Lung microvascular endothelial cell (primary cell): ENCODE measurements around the gene FNDC3B. TPM values are rescaled to one million over a fixed set of nuclear protein-coding genes. Genes with fewer than 3 reads are reported as not detected.
"Not testable (repeated sequence)": the region's sequence is repeated elsewhere in the genome, so short reads cannot be mapped to it uniquely, and the experiment has no call there.

Experiments used
- DNase-seq, 2 donors: peaks; one replicate each; pipeline versions ENCODE4 v3.0.0 to v3.0.0-alpha.2; 2010; ENCODE audit warnings: low read depth in 2 of 2
- total RNA-seq: library from RNA; depleted of rRNA; stranded (reverse); fragments of >200 nt; gene quantifications from 2 replicates; pipeline ENCODE4 v1.2.1, GENCODE V29; 2014

FNDC3B gene
- total RNA-seq, 1 donor from 2014 or later: 74.6 TPM

- not testable (repeated sequence) for DNase-seq
Measured at GRCh38 chr3:172093581-172094443, 54.4 kb downstream of the FNDC3B start.

- DNase-seq: peak in 1 of 2 donors; percentile 39
Measured at GRCh38 chr3:172094621-172095557, 55.5 kb downstream of the FNDC3B start.

GRCh38 chr3:172096881-172097420 lies 57.6 kb downstream of the FNDC3B start:
- DNase-seq: peak in 1 of 2 donors; percentile 53

- no peak for DNase-seq
Measured at GRCh38 chr3:172097585-172097984, 58.2 kb downstream of the FNDC3B start.

DNA sequence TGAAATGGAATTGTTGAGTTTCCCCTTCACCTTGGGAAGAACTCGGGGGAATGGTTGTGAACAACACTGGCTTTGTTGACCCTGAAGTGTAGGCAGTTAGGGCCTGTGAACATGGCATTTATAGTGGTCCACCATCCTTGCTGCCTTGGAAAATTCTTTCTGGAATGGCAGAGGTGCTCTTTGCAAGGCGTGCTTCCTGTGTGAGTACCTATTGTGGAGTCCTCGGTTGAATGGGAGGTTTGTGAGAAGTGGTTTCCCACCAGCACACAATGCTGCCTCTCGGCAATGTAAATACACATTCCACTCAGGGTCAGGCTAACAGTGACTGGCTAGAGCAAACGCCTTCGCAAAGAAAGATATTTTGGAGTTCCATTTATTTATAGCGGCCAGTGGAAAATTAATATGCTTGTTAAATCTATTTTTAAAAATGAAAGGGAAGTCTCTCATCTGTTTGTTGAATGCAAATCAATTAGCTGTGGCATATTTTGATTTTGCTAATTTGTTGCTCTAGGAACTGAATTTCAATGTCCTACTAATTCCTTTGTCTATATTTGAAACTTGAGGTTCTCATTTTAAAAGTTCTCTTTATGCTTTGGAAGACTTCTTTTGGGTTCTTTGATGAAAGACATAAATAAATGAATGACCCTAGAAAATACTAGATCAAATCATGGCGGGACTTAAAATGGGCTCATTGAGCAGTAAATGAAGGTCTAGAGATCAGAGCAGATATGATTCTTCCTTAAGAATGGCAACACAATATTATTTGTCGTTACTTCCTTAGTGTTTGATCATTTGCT lies 59.5 kb downstream of the FNDC3B start:
- peak in 1 of 2 donors; percentile 27 for DNase-seq

DNA sequence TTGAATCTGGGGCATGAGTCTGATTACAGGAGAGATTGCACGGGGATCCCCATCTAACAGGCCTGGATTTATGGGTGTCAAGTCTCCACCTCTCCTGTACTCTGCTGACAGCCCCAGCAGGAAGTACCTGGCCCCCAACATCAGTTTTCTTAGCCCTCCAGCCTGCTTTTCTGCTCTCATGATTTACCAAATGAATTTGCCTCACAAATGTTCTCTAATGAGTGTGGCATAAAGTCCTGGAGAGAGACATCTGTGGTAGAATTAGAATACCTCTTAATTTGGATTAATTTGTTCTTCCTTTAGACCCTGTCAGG lies 60.1 kb downstream of the FNDC3B start:
- no peak for DNase-seq

DNA sequence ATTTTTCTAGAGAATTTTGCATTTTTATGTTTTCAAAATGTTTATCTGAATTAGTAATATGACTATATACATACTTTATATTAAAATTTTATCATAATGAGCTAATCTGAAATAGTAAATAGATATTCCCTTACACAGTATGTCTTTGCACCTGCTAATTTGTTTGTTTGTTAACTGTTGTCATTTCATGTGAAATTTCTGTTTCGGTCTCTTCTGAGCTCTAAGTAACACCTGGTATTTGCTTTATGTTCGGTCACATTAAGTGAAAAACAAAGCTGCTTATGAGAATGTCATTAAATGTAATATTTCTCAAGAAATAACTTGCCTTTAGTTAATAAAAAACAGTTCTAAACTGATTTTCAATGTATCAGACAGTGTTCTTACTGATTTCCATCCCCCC lies 61.1 kb downstream of the FNDC3B start:
- DNase-seq: no peak

DNA sequence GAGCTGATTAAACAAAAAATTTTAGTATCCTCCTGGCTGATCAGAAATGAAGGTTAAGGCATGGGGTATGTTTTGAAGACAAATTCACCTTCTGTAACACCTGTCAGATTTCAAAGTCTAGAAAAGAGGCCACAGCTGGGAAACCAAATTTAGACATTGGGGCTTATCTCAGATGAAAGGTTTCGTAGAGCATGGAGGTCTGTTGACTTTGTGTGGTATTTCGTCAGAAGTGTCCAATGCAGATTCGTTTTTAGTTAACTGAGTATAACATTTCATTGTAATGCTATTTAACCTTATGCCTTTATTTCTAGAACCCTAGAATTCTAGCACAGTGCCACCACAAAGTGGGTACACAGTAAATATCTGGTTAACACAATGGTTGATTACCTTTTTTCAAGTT lies 61.7 kb downstream of the FNDC3B start:
- no peak for DNase-seq

DNA sequence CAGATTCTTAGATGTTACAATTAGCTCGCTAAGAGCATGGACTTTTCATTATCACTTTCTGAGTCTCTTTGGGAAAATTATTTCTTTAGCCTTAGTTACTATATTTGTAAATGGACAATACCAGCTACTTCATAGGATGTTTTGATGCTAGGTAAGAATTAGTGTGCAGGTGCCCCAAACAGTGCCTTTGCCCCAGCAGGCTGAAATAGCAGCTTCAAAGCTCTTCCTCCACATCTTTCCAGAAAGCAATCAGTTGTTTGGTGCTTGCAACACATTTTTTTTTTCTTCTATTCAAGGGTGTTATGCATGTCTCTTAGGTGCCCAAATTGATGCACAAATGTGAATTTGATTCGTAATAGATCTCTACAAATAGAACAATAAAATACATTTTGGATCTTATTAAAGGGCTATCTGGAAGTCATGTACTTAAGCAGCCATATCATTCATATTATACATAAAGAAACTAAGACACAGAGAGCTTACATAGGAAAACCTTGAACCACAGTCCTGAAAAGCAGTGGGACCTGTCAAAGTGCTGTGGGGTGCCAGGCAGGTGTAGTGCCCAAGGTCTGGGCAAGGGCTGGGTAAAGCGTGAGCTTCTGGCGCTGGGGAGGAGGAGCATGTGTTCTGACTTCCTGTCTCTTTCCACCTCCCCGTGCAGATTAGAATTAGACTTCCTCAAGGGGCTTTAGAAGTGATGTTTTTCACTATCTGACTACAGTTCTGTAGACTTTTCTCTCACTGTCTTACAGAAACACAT lies 62.9 kb downstream of the FNDC3B start:
- DNase-seq: no peak

- no peak for DNase-seq
Measured at GRCh38 chr3:172102883-172103310, 63.5 kb downstream of the FNDC3B start.

DNA sequence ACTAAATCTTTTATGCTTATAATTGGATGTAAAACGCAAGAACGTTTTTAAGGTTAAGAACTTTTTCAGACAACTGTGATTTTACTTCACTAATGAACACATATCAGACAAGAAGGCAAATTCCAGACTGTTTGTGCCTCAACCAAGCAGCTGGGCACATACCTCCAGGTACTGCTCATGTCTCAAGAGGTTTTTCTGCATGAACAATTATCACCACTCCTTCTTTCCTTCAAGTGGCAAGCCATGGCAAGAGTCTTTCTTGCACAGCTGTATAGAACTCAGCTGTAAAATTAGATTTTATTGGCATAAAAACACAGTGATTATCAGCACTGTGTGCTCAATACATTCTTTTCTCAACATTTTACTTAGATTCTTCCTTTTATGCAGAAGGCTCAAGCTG lies 64.3 kb downstream of the FNDC3B start:
- no peak for DNase-seq

GRCh38 chr3:172104471-172105072 lies 65.2 kb downstream of the FNDC3B start:
- DNase-seq: peak; percentile 30 to 83

GRCh38 chr3:172106037-172106954 lies 66.9 kb downstream of the FNDC3B start:
- DNase-seq: no peak

DNA sequence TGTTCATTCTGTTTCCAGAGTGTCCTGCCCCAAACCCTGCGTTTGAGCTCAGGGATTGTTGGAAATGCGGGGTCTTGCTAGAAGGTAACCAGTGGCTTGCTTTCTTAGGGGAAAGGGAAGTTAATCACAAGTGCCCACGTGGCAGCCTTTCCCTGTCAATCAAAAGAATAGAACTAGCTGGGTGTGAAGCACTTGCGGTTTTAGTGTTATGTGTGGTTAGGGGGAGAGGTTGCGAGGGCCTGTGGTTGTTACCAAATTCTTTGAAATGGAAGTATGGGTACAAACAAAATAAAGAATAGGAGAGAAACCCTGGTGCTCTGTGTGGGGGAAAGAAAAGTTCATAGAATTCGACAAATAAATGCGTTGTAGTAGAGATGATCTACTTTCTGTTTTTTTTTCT lies 67.6 kb downstream of the FNDC3B start:
- DNase-seq: peak in 1 of 2 donors; percentile 36

DNA sequence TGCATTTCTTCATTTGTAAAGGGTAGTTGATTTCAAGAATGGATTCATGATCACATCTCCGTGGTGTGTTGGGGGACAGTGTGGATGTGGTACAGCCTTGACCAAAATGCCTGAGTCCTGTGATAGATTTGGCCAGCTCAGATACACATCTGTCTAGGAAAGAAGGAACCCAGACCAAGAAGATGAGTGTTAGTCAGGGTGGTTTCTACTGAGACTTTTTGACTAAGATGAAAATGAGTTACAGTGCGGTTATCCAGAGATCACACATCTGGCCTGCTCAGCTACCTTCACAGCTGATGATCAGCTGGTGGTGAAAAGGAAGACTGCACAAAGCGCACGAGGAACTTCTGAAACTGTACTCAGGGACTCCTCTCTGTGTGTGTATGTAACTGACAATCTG lies 68.0 kb downstream of the FNDC3B start:
- no peak for DNase-seq

- DNase-seq: no peak
Measured at GRCh38 chr3:172110127-172110779, 70.9 kb downstream of the FNDC3B start.

DNA sequence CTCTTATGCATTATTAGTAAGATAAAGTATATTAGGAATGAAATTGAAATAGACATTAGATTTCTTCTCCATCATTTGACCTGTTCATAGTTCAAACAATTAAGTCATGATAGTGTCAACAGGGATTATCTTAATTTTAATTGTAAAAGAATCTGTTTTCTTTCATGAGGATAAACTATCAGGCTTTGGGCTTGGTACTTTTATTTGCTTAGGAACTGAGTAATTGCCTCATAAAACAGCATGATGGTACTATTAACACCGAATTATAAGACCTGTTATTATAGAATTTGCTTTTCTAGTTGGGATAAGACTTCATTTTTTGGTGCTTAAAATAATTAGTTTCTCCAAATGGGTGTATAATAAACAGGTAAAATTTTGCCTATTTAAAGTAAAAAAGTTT lies 71.8 kb downstream of the FNDC3B start:
- no peak for DNase-seq

- no peak for DNase-seq
Measured at GRCh38 chr3:172112078-172112733, 72.8 kb downstream of the FNDC3B start.
